ENCODE data around the gene SEC24C. TPM values are rescaled to one million over a fixed set of nuclear protein-coding genes. Genes with fewer than 3 reads are reported as not detected.
"Not testable (repeated sequence)": the region's sequence is repeated elsewhere in the genome, so short reads cannot be mapped to it uniquely, and the experiment has no call there.

The SEC24C gene
- total RNA-seq, 2 donors from 2014 or later: 98.5 to 129 TPM

- not testable (repeated sequence) for ATAC-seq (replicated peaks); H3K27ac Mint-ChIP-seq; H3K4me1 Mint-ChIP-seq; H3K27me3 Mint-ChIP-seq; H3K9me3 Mint-ChIP-seq
- Mint-ChIP-seq H3K4me3 (peak overlapping the region; percentile 93), H3K36me3 (ENCODE audit: low read depth) (peaks cover 59% of the 10 kb centered on the region)
Measured at GRCh38 chr10:73787031-73787800, 43.0 kb downstream of the SEC24C start.

- no peak for ATAC-seq (replicated peaks)
- Mint-ChIP-seq H3K4me3 (no peak overlapping the region), H3K36me3 (ENCODE audit: low read depth) (peaks cover 63% of the 10 kb centered on the region), H3K27me3 (no peaks in the 10 kb centered on the region), H3K9me3 (no peaks in the 10 kb centered on the region), H3K27ac (no peak overlapping the region), H3K4me1 (peaks cover 5% of the 10 kb centered on the region)
Measured at GRCh38 chr10:73788864-73789658, 44.9 kb downstream of the SEC24C start.

- Mint-ChIP-seq H3K36me3 (ENCODE audit: low read depth) (peaks cover 69% of the 10 kb centered on the region), H3K4me1 (peaks cover 5% of the 10 kb centered on the region), H3K9me3 (no peaks in the 10 kb centered on the region), H3K27me3 (no peaks in the 10 kb centered on the region), H3K27ac (no peak overlapping the region), H3K4me3 (no peak overlapping the region)
- no peak for ATAC-seq (replicated peaks)
Measured at GRCh38 chr10:73789659-73790055, 45.5 kb downstream of the SEC24C start.

- H3K4me3 Mint-ChIP-seq: no peak overlapping the region
- no peak for ATAC-seq (replicated peaks)
- H3K27me3 Mint-ChIP-seq: no peaks in the 10 kb centered on the region
- no peaks in the 10 kb centered on the region for H3K9me3 Mint-ChIP-seq
- peaks cover 72% of the 10 kb centered on the region for H3K36me3 Mint-ChIP-seq (ENCODE audit: low read depth)
- no peak overlapping the region for H3K27ac Mint-ChIP-seq
- H3K4me1 Mint-ChIP-seq: peaks cover 4% of the 10 kb centered on the region
Measured at GRCh38 chr10:73790886-73791625, 46.9 kb downstream of the SEC24C start.

- Mint-ChIP-seq H3K9me3 (no peaks in the 10 kb centered on the region), H3K27ac (no peak overlapping the region), H3K36me3 (ENCODE audit: low read depth) (peaks cover 75% of the 10 kb centered on the region), H3K4me3 (no peak overlapping the region), H3K27me3 (no peaks in the 10 kb centered on the region), H3K4me1 (no peaks in the 10 kb centered on the region)
- no peak for ATAC-seq (replicated peaks)
Measured at GRCh38 chr10:73791871-73792400, 47.8 kb downstream of the SEC24C start.

GRCh38 chr10:73793456-73793855 lies 49.3 kb downstream of the SEC24C start:
- ATAC-seq (replicated peaks): no peak
- Mint-ChIP-seq H3K36me3 (ENCODE audit: low read depth) (peaks cover 90% of the 10 kb centered on the region), H3K27me3 (no peaks in the 10 kb centered on the region), H3K4me3 (no peak overlapping the region), H3K27ac (no peak overlapping the region), H3K9me3 (no peaks in the 10 kb centered on the region), H3K4me1 (no peaks in the 10 kb centered on the region)

- peaks cover 97% of the 10 kb centered on the region for H3K36me3 Mint-ChIP-seq (ENCODE audit: low read depth)
- not testable (repeated sequence) for H3K27ac Mint-ChIP-seq; H3K27me3 Mint-ChIP-seq; H3K4me1 Mint-ChIP-seq; ATAC-seq (replicated peaks); H3K4me3 Mint-ChIP-seq; H3K9me3 Mint-ChIP-seq
Measured at GRCh38 chr10:73795491-73795890, 51.3 kb downstream of the SEC24C start.

GRCh38 chr10:73796035-73796434 lies 51.9 kb downstream of the SEC24C start:
- not testable (repeated sequence) for H3K9me3 Mint-ChIP-seq; H3K4me1 Mint-ChIP-seq; H3K27ac Mint-ChIP-seq; ATAC-seq (replicated peaks); H3K4me3 Mint-ChIP-seq; H3K27me3 Mint-ChIP-seq
- peaks cover 95% of the 10 kb centered on the region for H3K36me3 Mint-ChIP-seq (ENCODE audit: low read depth)

GRCh38 chr10:73796766-73797165 lies 52.6 kb downstream of the SEC24C start:
- H3K4me3 Mint-ChIP-seq: no peak overlapping the region
- H3K27me3 Mint-ChIP-seq: no peaks in the 10 kb centered on the region
- H3K27ac Mint-ChIP-seq: no peak overlapping the region
- H3K4me1 Mint-ChIP-seq: no peaks in the 10 kb centered on the region
- ATAC-seq (replicated peaks): no peak
- H3K36me3 Mint-ChIP-seq (ENCODE audit: low read depth): peaks cover 95% of the 10 kb centered on the region
- H3K9me3 Mint-ChIP-seq: no peaks in the 10 kb centered on the region

- H3K9me3 Mint-ChIP-seq: no peaks in the 10 kb centered on the region
- H3K4me3 Mint-ChIP-seq: no peak overlapping the region
- peaks cover 98% of the 10 kb centered on the region for H3K36me3 Mint-ChIP-seq (ENCODE audit: low read depth)
- H3K4me1 Mint-ChIP-seq: no peaks in the 10 kb centered on the region
- no peaks in the 10 kb centered on the region for H3K27me3 Mint-ChIP-seq
- no peak for ATAC-seq (replicated peaks)
- peak overlapping the region; percentile 73 for H3K27ac Mint-ChIP-seq
Measured at GRCh38 chr10:73797324-73798025, 53.3 kb downstream of the SEC24C start.

- Mint-ChIP-seq H3K27me3 (no peaks in the 10 kb centered on the region), H3K27ac (peak overlapping the region; percentile 73), H3K9me3 (no peaks in the 10 kb centered on the region), H3K4me1 (no peaks in the 10 kb centered on the region), H3K36me3 (ENCODE audit: low read depth) (peaks cover 98% of the 10 kb centered on the region), H3K4me3 (no peak overlapping the region)
- ATAC-seq (replicated peaks): no peak
Measured at GRCh38 chr10:73798087-73798486, 53.9 kb downstream of the SEC24C start.

- Mint-ChIP-seq H3K4me3 (no peak overlapping the region), H3K27me3 (no peaks in the 10 kb centered on the region), H3K9me3 (no peaks in the 10 kb centered on the region), H3K36me3 (ENCODE audit: low read depth) (peaks cover 98% of the 10 kb centered on the region), H3K4me1 (peaks cover 7% of the 10 kb centered on the region), H3K27ac (peak overlapping the region; percentile 48)
- no peak for ATAC-seq (replicated peaks)
Measured at GRCh38 chr10:73798927-73799560, 54.9 kb downstream of the SEC24C start.

- Mint-ChIP-seq H3K9me3 (no peaks in the 10 kb centered on the region), H3K27ac (peak overlapping the region; percentile 48), H3K4me3 (no peak overlapping the region), H3K27me3 (no peaks in the 10 kb centered on the region), H3K36me3 (ENCODE audit: low read depth) (peaks cover 98% of the 10 kb centered on the region), H3K4me1 (peaks cover 7% of the 10 kb centered on the region)
- ATAC-seq (replicated peaks): no peak
Measured at GRCh38 chr10:73799899-73800559, 55.9 kb downstream of the SEC24C start.
